Nephron progenitor cell (in vitro differentiated cells): ENCODE results near the gene SEZ6L.

ENCODE experiments used
- DNase-seq: peaks from one replicate; pipeline ENCODE4 v3.0.0; 2021
- H3K27ac Mint-ChIP-seq: 2 replicates; pipeline ENCODE4 v1.8.0; 2021; ENCODE audit warnings: mild to moderate bottlenecking, moderate library complexity, mixed read lengths
- H3K27me3 Mint-ChIP-seq: 2 replicates; pipeline ENCODE4 v1.8.0; 2021; ENCODE audit warnings: mild to moderate bottlenecking, low read depth, mixed read lengths; ENCODE audit not compliant: poor library complexity
- H3K36me3 Mint-ChIP-seq: 2 replicates; pipeline ENCODE4 v1.8.0; 2021; ENCODE audit warnings: low read depth, mixed read lengths
- H3K4me1 Mint-ChIP-seq: 2 replicates; pipeline ENCODE4 v1.8.0; 2021; ENCODE audit warnings: mixed read lengths
- H3K4me3 Mint-ChIP-seq: 2 replicates; pipeline ENCODE4 v1.8.0; 2021; ENCODE audit warnings: mild to moderate bottlenecking, moderate library complexity, mixed read lengths
- H3K9me3 Mint-ChIP-seq: 2 replicates; pipeline ENCODE4 v1.8.0; 2021; ENCODE audit warnings: mild to moderate bottlenecking, moderate library complexity, mixed read lengths
- CTCF ChIP-seq: fragments of 200-600 bp; sonication (generic); IDR thresholded peaks from 2 replicates; pipeline ENCODE4 v1.5.0; 2021; ENCODE audit warnings: antibody characterized with exemption

The SEZ6L gene

GRCh38 chr22:26359156-26359555 is 189.9 kb downstream of the SEZ6L start:
- Mint-ChIP-seq H3K4me1 (peaks cover 7% of the 10 kb centered on the region), H3K36me3 (no peaks in the 10 kb centered on the region), H3K4me3 (no peak overlapping the region), H3K27ac (no peak overlapping the region), H3K27me3 (peaks cover 19% of the 10 kb centered on the region), H3K9me3 (no peaks in the 10 kb centered on the region)
- no peak for DNase-seq
- TF ChIP-seq CTCF: no peak

- Mint-ChIP-seq H3K9me3 (no peaks in the 10 kb centered on the region), H3K4me1 (peaks cover 12% of the 10 kb centered on the region), H3K36me3 (no peaks in the 10 kb centered on the region), H3K4me3 (peak overlapping the region; percentile 72), H3K27ac (no peak overlapping the region), H3K27me3 (peaks cover 19% of the 10 kb centered on the region)
- peak; percentile 81 for DNase-seq
- TF ChIP-seq CTCF: peak; percentile 95
These were observed 191.1 kb downstream of the SEZ6L start for GRCh38 chr22:26360169-26360885.

DNA sequence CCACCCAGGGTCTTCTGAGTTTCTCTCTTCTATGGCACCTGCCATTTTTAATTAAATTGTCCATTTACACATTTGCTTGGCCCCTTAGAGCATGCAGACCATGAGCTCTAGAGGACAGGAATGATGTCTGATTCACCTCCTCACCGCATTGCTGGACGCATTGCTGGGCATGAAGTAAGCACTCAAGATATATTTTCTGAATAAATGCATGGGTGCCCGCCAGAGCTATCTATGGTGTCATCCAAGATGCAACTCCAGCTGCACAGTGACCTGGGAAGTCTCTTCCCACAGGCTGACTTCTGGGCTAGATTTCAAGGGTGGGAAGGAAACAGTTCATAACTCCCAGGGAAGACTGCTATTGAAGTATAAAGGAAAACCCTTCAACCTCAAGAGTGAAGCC is 193.2 kb downstream of the SEZ6L start:
- TF ChIP-seq CTCF: no peak
- Mint-ChIP-seq H3K27me3 (peaks cover 19% of the 10 kb centered on the region), H3K27ac (no peak overlapping the region), H3K4me3 (no peak overlapping the region), H3K4me1 (peaks cover 12% of the 10 kb centered on the region), H3K36me3 (no peaks in the 10 kb centered on the region), H3K9me3 (no peaks in the 10 kb centered on the region)
- no peak for DNase-seq

- peak overlapping the region; percentile 30 for H3K27ac Mint-ChIP-seq
- peak; percentile 68 for TF ChIP-seq CTCF
- peak; percentile 70 for DNase-seq
These were observed 195.1 kb downstream of the SEZ6L start for GRCh38 chr22:26364066-26365015.

GRCh38 chr22:26367402-26368245 is 198.4 kb downstream of the SEZ6L start:
- Mint-ChIP-seq H3K4me3 (no peak overlapping the region), H3K36me3 (no peaks in the 10 kb centered on the region), H3K9me3 (no peaks in the 10 kb centered on the region), H3K27me3 (peaks cover 13% of the 10 kb centered on the region), H3K27ac (no peak overlapping the region), H3K4me1 (peaks cover 5% of the 10 kb centered on the region)
- peak; percentile 70 for DNase-seq
- TF ChIP-seq CTCF: peak; percentile 85

More at GRCh38 chr22:26364066-26365015, 195.1 kb downstream of the SEZ6L start:
- Mint-ChIP-seq H3K9me3 (no peaks in the 10 kb centered on the region), H3K27me3 (peaks cover 19% of the 10 kb centered on the region), H3K36me3 (no peaks in the 10 kb centered on the region), H3K4me1 (peaks cover 12% of the 10 kb centered on the region), H3K4me3 (no peak overlapping the region)
